IMR-90 (cell line): ENCODE results near the gene CDR2L.

Experiments used
- RCOR1 ChIP-seq: IDR thresholded peaks from 2 replicates; pipeline ENCODE4 v1.6.1; 2012; ENCODE audit warnings: mild to moderate bottlenecking, low read length, improper control_type of control experiment; ENCODE audit not compliant: insufficient replicate concordance
- TF ChIP-seq, protein P1 (sequence below): conservative IDR thresholded peaks from 2 replicates; pipeline ENCODE4 v1.5.1; 2012; ENCODE audit warnings: mild to moderate bottlenecking, low read depth, low read length, improper control_type of control experiment

DNA sequence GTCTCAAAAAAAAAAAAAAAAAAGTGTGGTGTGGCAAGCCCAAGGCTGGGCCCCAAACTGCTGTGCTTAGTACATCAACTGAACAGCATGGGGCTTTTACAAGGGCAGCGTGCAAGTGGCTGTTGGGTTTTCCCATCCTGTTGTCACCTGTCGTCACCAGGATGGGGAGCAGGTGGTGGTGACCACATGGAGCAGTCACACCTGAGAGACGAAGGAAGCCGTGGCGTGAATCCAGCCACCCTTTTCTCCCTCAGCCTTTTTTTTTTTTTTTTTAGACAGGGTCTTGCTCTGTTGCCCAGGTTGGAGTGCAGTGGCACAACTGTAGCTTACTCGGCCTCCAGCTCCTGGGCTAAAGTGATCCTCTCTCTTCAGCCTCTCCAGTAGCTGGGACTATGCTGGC is 20.9 kb downstream of the CDR2L start:
- no peak for TF ChIP-seq RCOR1
- TF ChIP-seq, protein P1, sequence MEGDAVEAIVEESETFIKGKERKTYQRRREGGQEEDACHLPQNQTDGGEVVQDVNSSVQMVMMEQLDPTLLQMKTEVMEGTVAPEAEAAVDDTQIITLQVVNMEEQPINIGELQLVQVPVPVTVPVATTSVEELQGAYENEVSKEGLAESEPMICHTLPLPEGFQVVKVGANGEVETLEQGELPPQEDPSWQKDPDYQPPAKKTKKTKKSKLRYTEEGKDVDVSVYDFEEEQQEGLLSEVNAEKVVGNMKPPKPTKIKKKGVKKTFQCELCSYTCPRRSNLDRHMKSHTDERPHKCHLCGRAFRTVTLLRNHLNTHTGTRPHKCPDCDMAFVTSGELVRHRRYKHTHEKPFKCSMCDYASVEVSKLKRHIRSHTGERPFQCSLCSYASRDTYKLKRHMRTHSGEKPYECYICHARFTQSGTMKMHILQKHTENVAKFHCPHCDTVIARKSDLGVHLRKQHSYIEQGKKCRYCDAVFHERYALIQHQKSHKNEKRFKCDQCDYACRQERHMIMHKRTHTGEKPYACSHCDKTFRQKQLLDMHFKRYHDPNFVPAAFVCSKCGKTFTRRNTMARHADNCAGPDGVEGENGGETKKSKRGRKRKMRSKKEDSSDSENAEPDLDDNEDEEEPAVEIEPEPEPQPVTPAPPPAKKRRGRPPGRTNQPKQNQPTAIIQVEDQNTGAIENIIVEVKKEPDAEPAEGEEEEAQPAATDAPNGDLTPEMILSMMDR, result no peak
